Mesendoderm (in vitro differentiated cells): ENCODE results near the gene NNMT.

Experiments
- DNase-seq: peaks from one replicate; pipeline ENCODE4 v3.0.0; 2013
- H2AK5ac ChIP-seq: 2 replicates; pipeline ENCODE4 v1.6.1; 2013; ENCODE audit warnings: low read length, inconsistent platforms
- H2BK120ac ChIP-seq: 2 replicates; pipeline ENCODE4 v1.6.1; 2013; ENCODE audit warnings: low read depth, mild to moderate bottlenecking, low read length, moderate library complexity, mixed read lengths
- H2BK15ac ChIP-seq: replicated peaks from 2 replicates; pipeline ENCODE4 v1.6.1; 2013; ENCODE audit warnings: low read depth, mild to moderate bottlenecking, moderate library complexity
- H2BK5ac ChIP-seq: 2 replicates; pipeline ENCODE4 v1.6.1; 2013; ENCODE audit warnings: low read length, inconsistent platforms
- H3K18ac ChIP-seq: 2 replicates; pipeline ENCODE4 v1.6.1; 2013; ENCODE audit warnings: mild to moderate bottlenecking, low read length, mixed read lengths
- H3K23ac ChIP-seq: one replicate; pipeline ENCODE4 v1.6.1; 2013; ENCODE audit warnings: low read length
- H3K27ac ChIP-seq: 2 replicates; pipeline ENCODE4 v1.5.1; 2013; ENCODE audit warnings: low read depth, mild to moderate bottlenecking, inconsistent platforms, low read length, moderate library complexity
- H3K27me3 ChIP-seq: 2 replicates; pipeline ENCODE4 v1.6.1; 2013; ENCODE audit warnings: low read length, control low read depth, mild to moderate bottlenecking, inconsistent platforms; ENCODE audit not compliant: insufficient read depth, poor library complexity
- H3K36me3 ChIP-seq: 2 replicates; pipeline ENCODE4 v1.6.1; 2013; ENCODE audit warnings: low read length, inconsistent platforms; ENCODE audit not compliant: control insufficient read depth, insufficient read depth
- H3K4ac ChIP-seq: one replicate; pipeline ENCODE4 v1.6.1; 2013; ENCODE audit warnings: low read depth, mild to moderate bottlenecking, low read length, moderate library complexity
- H3K4me1 ChIP-seq: 2 replicates; pipeline ENCODE4 v1.6.1; 2013; ENCODE audit warnings: low read depth, low read length, inconsistent platforms; ENCODE audit not compliant: control insufficient read depth
- H3K4me2 ChIP-seq: 2 replicates; pipeline ENCODE4 v1.6.1; 2013; ENCODE audit warnings: low read length
- H3K4me3 ChIP-seq: 2 replicates; pipeline ENCODE4 v1.5.1; 2013; ENCODE audit warnings: mild to moderate bottlenecking, low read length
- H3K56ac ChIP-seq: one replicate; pipeline ENCODE4 v1.6.1; 2013; ENCODE audit warnings: low read length
- H3K79me1 ChIP-seq: 2 replicates; pipeline ENCODE4 v1.6.1; 2013; ENCODE audit warnings: low read length, inconsistent platforms
- H3K79me2 ChIP-seq: 2 replicates; pipeline ENCODE4 v1.6.1; 2013; ENCODE audit warnings: mild to moderate bottlenecking, low read length; ENCODE audit not compliant: control insufficient read depth, insufficient read depth
- H3K9ac ChIP-seq: 2 replicates; pipeline ENCODE4 v1.6.1; 2013; ENCODE audit warnings: low read length, inconsistent platforms
- H4K5ac ChIP-seq: one replicate; pipeline ENCODE4 v1.6.1; 2013; ENCODE audit warnings: low read length
- H4K8ac ChIP-seq: one replicate; pipeline ENCODE4 v1.6.1; 2013; ENCODE audit warnings: low read depth, mild to moderate bottlenecking, control low read depth, low read length, moderate library complexity
- WGBS: extraction: QIAGEN DNeasy Blood & Tissue Kit; methylation state at CpG from one replicate; pipeline ENCODE4 v1.1.7; 2013; ENCODE audit warnings: low lambda C conversion rate, missing lambda C conversion rate; ENCODE audit not compliant: insufficient coverage; ENCODE audit errors: extremely low coverage; 5-methylcytosine and 5-hydroxymethylcytosine counted together

The NNMT gene

GRCh38 chr11:114348200-114349191 is 52.3 kb downstream of the NNMT start:
- H2BK15ac ChIP-seq: no peak overlapping the region
- H3K9ac ChIP-seq: no peak overlapping the region
- H3K79me2 ChIP-seq: no peaks in the 10 kb centered on the region
- no peak overlapping the region for H4K5ac ChIP-seq
- no CpG with 5 or more reads among the region's 13 CpGs for WGBS
- no peaks in the 10 kb centered on the region for H3K36me3 ChIP-seq
- H2BK5ac ChIP-seq: no peak overlapping the region
- no peaks in the 10 kb centered on the region for H3K79me1 ChIP-seq
- H2BK120ac ChIP-seq: no peak overlapping the region
- no peak overlapping the region for H3K23ac ChIP-seq
- no peak overlapping the region for H2AK5ac ChIP-seq
- no peaks in the 10 kb centered on the region for H3K27me3 ChIP-seq
- H3K56ac ChIP-seq: no peak overlapping the region
- H3K18ac ChIP-seq: no peak overlapping the region
- H3K27ac ChIP-seq: no peak overlapping the region
- H3K4ac ChIP-seq: no peak overlapping the region
- DNase-seq: peak; percentile 80
- H3K4me1 ChIP-seq: no peaks in the 10 kb centered on the region
- H3K4me2 ChIP-seq: no peak overlapping the region
- H3K4me3 ChIP-seq: no peak overlapping the region
- H4K8ac ChIP-seq: no peak overlapping the region

DNA sequence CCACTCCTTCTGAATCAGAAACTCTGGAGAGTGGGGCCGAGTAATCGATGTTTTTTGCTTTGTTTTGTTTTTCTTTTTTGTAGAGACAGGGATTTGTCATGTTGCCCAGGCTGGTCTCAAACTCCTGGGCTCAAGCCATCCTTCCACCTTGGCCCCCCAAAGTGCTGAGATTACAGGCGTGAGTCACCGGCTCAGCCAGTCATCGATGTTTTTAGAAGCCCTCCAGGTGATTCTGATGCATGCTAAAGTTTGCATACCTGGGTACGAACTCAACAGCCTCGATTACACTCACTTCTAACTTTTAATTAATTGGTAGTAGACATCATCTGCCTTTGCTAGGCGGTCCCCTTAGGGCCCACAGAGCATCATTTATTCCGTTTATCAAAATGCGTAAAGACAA is 53.8 kb downstream of the NNMT start:
- H2BK15ac ChIP-seq: no peak overlapping the region

GRCh38 chr11:114353443-114353842 is 57.2 kb downstream of the NNMT start:
- no peak overlapping the region for H4K5ac ChIP-seq
- H3K4ac ChIP-seq: no peak overlapping the region
- H3K36me3 ChIP-seq: no peaks in the 10 kb centered on the region
- no peak overlapping the region for H3K27ac ChIP-seq
- no peak overlapping the region for H3K4me2 ChIP-seq
- no peak overlapping the region for H3K18ac ChIP-seq
- no peak overlapping the region for H4K8ac ChIP-seq
- DNase-seq: no peak
- no peak overlapping the region for H2BK120ac ChIP-seq
- H3K9ac ChIP-seq: no peak overlapping the region
- H2BK5ac ChIP-seq: no peak overlapping the region
- no peaks in the 10 kb centered on the region for H3K79me2 ChIP-seq
- no peaks in the 10 kb centered on the region for H3K79me1 ChIP-seq
- no CpG with 5 or more reads among the region's 3 CpGs for WGBS
- no peaks in the 10 kb centered on the region for H3K27me3 ChIP-seq
- no peak overlapping the region for H3K23ac ChIP-seq
- no peak overlapping the region for H2AK5ac ChIP-seq
- no peaks in the 10 kb centered on the region for H3K4me1 ChIP-seq
- no peak overlapping the region for H3K56ac ChIP-seq
- H2BK15ac ChIP-seq: no peak overlapping the region
- no peak overlapping the region for H3K4me3 ChIP-seq

More for the DNA sequence above, 53.8 kb downstream of the NNMT start:
- Histone ChIP-seq H3K23ac (no peak overlapping the region), H4K8ac (no peak overlapping the region), H3K4me1 (no peaks in the 10 kb centered on the region), H2BK120ac (no peak overlapping the region), H2BK5ac (no peak overlapping the region), H3K4ac (no peak overlapping the region), H2AK5ac (no peak overlapping the region), H3K56ac (no peak overlapping the region), H3K4me3 (no peak overlapping the region), H3K4me2 (no peak overlapping the region), H3K79me2 (no peaks in the 10 kb centered on the region), H3K36me3 (no peaks in the 10 kb centered on the region), H3K27ac (no peak overlapping the region), H3K18ac (no peak overlapping the region), H3K27me3 (no peaks in the 10 kb centered on the region), H3K9ac (no peak overlapping the region), H3K79me1 (no peaks in the 10 kb centered on the region), H4K5ac (no peak overlapping the region)
- DNase-seq: peak; percentile 30
- no CpG with 5 or more reads among the region's 10 CpGs for WGBS

DNA sequence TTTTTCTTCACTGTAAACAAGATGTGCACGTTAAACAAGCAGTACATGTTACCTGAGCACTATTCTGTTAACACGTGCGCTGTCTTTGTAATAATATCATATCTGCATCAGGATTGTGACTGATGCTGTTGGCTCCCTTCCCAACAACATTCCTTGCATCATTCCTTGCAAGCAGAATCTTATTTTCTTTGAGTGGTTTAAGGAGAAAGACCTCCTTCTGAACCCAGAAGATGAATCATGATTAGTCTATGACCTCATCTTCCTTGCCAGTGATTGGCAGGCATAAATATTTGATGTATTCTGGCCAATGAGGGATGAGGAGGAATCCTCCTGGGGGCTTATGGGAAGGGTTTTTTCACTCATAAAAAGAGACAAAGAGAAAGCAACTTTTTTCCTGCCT is 57.9 kb downstream of the NNMT start:
- Histone ChIP-seq H3K79me2 (no peaks in the 10 kb centered on the region), H3K4me1 (no peaks in the 10 kb centered on the region), H3K27me3 (no peaks in the 10 kb centered on the region), H2BK5ac (no peak overlapping the region), H3K18ac (no peak overlapping the region), H3K56ac (no peak overlapping the region), H4K5ac (no peak overlapping the region), H3K23ac (no peak overlapping the region), H4K8ac (no peak overlapping the region), H3K4me2 (no peak overlapping the region), H3K9ac (no peak overlapping the region), H3K4ac (no peak overlapping the region), H2BK15ac (no peak overlapping the region), H3K27ac (no peak overlapping the region), H3K79me1 (no peaks in the 10 kb centered on the region), H2BK120ac (no peak overlapping the region), H3K36me3 (no peaks in the 10 kb centered on the region), H2AK5ac (no peak overlapping the region), H3K4me3 (no peak overlapping the region)
- peak; percentile 19 for DNase-seq
- no CpG with 5 or more reads among the region's 3 CpGs for WGBS

GRCh38 chr11:114358716-114359115 is 62.5 kb downstream of the NNMT start:
- no peak overlapping the region for H2BK15ac ChIP-seq

More at GRCh38 chr11:114358716-114359115, 62.5 kb downstream of the NNMT start:
- Histone ChIP-seq H3K4ac (no peak overlapping the region), H3K79me2 (no peaks in the 10 kb centered on the region), H3K56ac (no peak overlapping the region), H3K27ac (no peak overlapping the region), H2BK120ac (no peak overlapping the region), H3K9ac (no peak overlapping the region), H3K79me1 (no peaks in the 10 kb centered on the region), H2BK5ac (no peak overlapping the region), H3K27me3 (no peaks in the 10 kb centered on the region), H3K4me2 (no peak overlapping the region), H3K4me3 (no peak overlapping the region), H3K18ac (no peak overlapping the region), H3K4me1 (no peaks in the 10 kb centered on the region), H3K36me3 (no peaks in the 10 kb centered on the region), H4K5ac (no peak overlapping the region), H3K23ac (no peak overlapping the region), H4K8ac (no peak overlapping the region), H2AK5ac (no peak overlapping the region)
- no peak for DNase-seq
- no CpG with 5 or more reads among the region's 1 CpG for WGBS
